GM12872 (cell line): ENCODE measurements around the gene CNKSR2.

Experiments used
- TF ChIP-seq, protein P1 (sequence below): IDR thresholded peaks from 3 replicates; pipeline ENCODE4 v1.5.1; 2011; ENCODE audit warnings: low read depth, mild to moderate bottlenecking, low read length, moderate library complexity; ENCODE audit not compliant: insufficient read depth

CNKSR2 gene

DNA sequence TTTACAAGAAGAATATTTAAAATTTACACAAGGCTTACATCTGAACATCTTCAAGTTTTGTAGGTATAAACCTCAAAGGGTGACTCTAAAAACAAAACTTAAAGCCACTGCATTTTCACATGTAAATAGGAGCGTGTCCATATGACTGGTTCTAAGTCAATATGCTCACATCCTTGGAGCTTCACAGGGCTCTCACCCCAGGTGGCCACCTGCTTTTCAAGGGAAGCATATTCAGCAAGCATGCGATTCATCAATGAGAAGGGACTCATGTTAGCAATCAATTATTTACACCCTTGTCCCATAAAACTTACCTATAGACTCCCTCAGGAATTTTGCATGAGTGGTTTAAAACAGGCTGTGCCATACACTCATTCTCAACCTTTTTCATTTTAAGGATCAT lies 301.7 kb downstream of the CNKSR2 start:
- TF ChIP-seq, protein P1, sequence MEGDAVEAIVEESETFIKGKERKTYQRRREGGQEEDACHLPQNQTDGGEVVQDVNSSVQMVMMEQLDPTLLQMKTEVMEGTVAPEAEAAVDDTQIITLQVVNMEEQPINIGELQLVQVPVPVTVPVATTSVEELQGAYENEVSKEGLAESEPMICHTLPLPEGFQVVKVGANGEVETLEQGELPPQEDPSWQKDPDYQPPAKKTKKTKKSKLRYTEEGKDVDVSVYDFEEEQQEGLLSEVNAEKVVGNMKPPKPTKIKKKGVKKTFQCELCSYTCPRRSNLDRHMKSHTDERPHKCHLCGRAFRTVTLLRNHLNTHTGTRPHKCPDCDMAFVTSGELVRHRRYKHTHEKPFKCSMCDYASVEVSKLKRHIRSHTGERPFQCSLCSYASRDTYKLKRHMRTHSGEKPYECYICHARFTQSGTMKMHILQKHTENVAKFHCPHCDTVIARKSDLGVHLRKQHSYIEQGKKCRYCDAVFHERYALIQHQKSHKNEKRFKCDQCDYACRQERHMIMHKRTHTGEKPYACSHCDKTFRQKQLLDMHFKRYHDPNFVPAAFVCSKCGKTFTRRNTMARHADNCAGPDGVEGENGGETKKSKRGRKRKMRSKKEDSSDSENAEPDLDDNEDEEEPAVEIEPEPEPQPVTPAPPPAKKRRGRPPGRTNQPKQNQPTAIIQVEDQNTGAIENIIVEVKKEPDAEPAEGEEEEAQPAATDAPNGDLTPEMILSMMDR = no peak

DNA sequence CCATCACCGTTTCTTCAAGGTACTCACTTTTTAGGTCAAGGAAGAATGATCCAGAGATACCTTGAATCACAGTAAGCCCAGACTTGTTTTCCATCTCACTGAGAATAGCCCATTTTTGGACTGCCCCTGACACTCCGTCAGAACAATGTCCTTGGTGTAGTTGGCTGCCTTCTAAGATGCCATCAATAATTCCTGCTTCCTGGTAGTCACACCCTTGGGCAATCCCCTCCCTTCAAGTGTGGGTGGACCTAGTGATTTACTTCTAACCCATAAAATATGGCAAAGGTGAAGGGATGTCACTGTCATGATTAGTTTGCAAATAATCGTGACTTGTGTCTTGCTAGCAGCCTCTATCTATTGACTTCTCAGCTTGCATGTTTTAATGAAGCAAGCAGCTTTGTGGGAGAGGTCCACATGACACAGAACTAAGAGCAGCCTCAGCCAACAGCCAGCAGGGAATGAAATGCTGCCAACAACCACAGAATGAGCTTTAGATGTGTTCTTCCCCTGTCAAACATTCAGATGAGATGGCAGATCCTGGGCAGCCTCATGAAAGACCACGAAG lies 303.9 kb downstream of the CNKSR2 start:
- TF ChIP-seq, protein P1 = no peak

DNA sequence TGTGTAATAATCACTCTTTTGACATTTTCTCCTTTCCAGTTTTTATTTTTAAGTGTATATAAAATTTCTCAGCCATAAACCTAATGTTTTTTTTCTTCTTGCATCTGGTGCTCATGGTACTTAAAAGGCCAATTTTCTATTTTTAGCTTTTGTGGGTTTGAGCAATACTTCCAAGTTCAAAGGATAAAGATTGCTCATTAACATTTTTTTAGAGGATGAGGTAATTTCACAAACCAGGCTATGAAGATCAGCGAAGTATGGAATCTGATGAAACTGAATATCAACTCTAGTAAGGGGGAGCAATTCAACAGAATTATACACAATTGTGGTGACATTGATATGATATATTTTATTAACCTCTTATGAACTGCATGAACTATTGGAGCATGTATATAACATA lies 309.7 kb downstream of the CNKSR2 start:
- TF ChIP-seq, protein P1 = no peak

DNA sequence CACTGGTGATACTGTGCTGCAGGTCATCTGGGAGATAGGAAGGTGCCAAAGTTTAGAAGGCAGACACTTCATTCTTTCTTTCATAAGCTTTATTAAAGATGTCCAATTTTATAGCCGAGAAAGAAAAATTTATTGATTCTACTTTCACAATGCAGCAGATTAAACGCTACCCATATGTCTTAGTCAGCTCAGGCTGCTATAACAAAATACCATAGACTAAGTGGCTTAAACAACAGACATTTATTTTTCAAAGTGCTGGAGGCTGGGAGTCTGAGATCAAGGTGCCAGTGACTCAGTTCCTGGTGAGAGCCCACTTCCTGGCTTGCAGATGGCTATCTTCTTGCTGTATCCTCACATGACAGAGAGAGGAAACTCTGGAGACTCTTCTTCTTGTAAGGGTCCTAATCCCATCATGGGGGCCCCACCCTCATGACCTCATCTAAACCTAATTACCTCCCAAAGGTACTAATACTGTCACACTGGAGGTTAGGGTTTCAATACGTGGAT lies 317.3 kb downstream of the CNKSR2 start:
- TF ChIP-seq, protein P1 = no peak

DNA sequence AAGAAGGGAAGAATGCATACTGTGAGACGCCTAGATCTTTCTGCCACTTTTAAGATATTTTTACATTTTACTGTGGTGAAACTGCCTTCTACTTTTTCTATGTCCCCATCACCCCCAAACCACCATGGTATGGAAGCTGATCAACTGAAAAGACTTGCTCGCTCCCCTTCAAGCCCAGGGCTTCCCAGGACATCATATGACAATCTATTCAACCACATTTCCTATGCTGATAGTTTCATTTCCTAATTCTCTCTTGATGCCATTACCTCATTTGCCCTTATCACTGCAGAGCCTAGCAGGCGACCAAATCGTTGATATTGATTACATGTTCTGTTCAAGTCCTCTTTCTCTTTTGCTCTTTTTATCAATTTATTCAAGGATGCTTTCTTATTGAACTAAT lies 324.1 kb downstream of the CNKSR2 start:
- TF ChIP-seq, protein P1 = no peak

DNA sequence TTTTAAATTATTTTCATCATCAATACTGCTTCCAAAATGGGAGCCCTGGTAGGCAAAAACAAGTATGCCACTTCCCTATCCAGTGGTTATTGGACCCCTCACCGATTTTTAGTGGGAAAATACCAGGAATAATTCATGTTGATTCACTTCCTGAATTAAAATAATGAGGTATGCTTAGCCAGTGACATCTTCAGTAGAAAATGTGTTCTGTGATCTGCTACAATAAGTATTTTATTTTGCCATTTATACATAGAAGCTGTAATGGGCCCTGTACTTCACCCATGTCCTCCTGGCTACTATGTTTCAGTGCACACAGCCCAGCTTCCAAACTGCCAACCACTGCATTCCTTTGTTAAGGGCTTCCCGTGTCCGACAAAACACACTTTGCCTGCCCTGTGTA lies 324.9 kb downstream of the CNKSR2 start:
- TF ChIP-seq, protein P1 = no peak

DNA sequence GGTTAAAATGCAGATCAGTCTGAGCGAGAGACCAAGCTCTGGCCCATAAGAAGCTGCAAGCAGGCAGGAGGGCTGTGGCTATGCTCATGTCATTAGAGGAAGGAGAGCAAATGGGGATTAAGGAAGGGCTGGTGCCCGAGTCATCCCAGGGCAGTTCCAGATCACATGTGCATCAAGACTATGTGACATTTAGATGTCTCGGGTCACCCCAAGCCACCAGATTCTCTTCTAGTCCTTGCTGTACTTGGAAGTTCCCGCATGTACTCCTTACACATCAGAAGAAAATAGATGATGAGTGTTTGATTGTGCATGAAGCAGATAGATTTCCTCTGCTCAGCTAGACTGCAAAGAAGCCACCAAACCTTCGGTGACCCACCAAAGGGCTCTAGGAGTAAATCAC lies 326.1 kb downstream of the CNKSR2 start:
- TF ChIP-seq, protein P1 = no peak
